Measurements from ENCODE around the gene ZNF37A. TPM values are rescaled to one million over a fixed set of nuclear protein-coding genes. Genes with fewer than 3 reads are reported as not detected.

ZNF37A gene
- total RNA-seq, 1 experiment from 2014 or later: 17.2 TPM

Other genes with a start within 250 kb of the ZNF37A start
- 13.5 and 14.7 TPM in 2 replicates for gene ZNF248, start 236.7 kb upstream of the ZNF37A start, total RNA-seq (2014; rRNA removed; shearing (Covaris generic))
- gene ZNF25, start 117.7 kb upstream of the ZNF37A start, total RNA-seq (2014; rRNA removed; shearing (Covaris generic)): 2.9 and 3.7 TPM in 2 replicates
- gene ZNF33A, start 83.7 kb upstream of the ZNF37A start, total RNA-seq (2014; rRNA removed; shearing (Covaris generic)): 13.6 TPM in 2 replicates

Measured in SJCRH30 (cell line).